ENCODE results near the gene LZTR1.

DNA sequence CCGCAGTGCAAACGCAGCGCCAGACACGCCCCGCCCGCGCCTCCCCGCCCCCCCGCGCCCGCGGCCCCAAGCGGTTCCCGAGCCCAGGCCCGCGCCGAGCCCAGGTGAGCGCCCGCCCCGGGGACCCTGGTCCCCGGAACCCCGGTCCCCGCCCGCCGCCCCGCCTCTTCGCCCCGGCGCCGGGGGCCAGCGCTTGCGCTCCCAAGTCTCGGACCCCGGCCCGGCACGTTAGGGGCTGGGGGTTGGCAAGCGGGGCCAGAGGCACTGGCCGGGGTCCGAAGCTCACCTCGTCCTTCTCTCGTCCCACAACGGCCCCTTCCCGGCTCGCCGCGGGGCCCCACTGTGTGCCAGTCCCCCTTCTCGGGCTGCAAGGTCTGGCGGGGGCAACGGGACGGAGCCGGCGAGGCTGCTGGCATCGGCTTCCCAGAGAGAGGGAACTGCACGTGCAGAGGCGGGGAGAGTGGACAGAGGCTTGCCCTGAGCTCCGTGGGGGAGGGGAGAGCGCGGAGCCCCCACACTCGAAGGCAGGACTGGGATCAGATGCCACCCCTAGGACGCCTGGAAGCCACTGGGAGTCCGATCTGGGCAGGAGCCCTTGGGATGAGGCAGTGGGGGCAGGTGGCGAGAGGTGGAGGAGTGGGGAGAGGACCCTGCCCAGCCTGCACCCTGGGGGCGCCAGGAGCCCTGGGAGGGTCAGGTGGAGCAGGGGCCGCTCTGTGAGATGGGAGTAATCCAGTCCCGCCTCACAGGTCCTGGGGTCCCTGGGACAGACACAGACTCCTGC lies 16.8 kb upstream of the LZTR1 start:
- no peak for TF ChIP-seq POLR2A (IDR thresholded peaks at IDR 0.05)
- TF ChIP-seq, protein P1, sequence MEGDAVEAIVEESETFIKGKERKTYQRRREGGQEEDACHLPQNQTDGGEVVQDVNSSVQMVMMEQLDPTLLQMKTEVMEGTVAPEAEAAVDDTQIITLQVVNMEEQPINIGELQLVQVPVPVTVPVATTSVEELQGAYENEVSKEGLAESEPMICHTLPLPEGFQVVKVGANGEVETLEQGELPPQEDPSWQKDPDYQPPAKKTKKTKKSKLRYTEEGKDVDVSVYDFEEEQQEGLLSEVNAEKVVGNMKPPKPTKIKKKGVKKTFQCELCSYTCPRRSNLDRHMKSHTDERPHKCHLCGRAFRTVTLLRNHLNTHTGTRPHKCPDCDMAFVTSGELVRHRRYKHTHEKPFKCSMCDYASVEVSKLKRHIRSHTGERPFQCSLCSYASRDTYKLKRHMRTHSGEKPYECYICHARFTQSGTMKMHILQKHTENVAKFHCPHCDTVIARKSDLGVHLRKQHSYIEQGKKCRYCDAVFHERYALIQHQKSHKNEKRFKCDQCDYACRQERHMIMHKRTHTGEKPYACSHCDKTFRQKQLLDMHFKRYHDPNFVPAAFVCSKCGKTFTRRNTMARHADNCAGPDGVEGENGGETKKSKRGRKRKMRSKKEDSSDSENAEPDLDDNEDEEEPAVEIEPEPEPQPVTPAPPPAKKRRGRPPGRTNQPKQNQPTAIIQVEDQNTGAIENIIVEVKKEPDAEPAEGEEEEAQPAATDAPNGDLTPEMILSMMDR (IDR thresholded peaks at IDR 0.05) = no peak
